IMR-90 (cell line): ENCODE data around the gene GPATCH8. TPM values are rescaled to one million over a fixed set of nuclear protein-coding genes. Genes with fewer than 3 reads are reported as not detected.

Experiments used
- ATAC-seq: fragments of 200-7000 bp; cut with Tn5 transposase; 2 replicates; pipeline ENCODE4 v1.9.1; 2020; ENCODE audit warnings: low read depth, mild to moderate bottlenecking, moderate library complexity
- Bru-seq: library from RNA; stranded (reverse); fragments of 400-500 nt; gene quantifications from one replicate; lab custom pipeline; 2021; lab: Mats Ljungman, UMichigan
- BruChase-seq, 2 experiments: library from RNA; stranded (reverse); fragments of 400-500 nt; gene quantifications; one replicate each; lab custom pipeline; 2021; lab: Mats Ljungman, UMichigan
- BruUV-seq: library from RNA; stranded (reverse); fragments of 400-500 nt; replicated peaks from 2 replicates; lab custom pipeline; 2021; lab: Mats Ljungman, UMichigan
- CTCF ChIA-PET: fragments of 300-600 bp; formaldehyde crosslinking; extraction: SDS; loops from one replicate; lab custom pipeline; 2021; ENCODE audit warnings: antibody characterized with exemption; lab: Yijun Ruan, JAX
- POLR2A ChIA-PET: fragments of 300-600 bp; sonication (Branson Sonifier 250); formaldehyde crosslinking; loops from one replicate; lab custom pipeline; 2022; ENCODE audit warnings: antibody characterized with exemption; ENCODE audit not compliant: unreplicated experiment; lab: Charles Lee
- DNase-seq: peaks from one replicate; pipeline ENCODE4 v3.0.0; 2013
- H2AFZ ChIP-seq: replicated peaks from 2 replicates; pipeline ENCODE3; 2013; ENCODE audit warnings: low read length, mild to moderate bottlenecking; ENCODE audit not compliant: poor library complexity
- H2AK5ac ChIP-seq: 2 replicates; pipeline ENCODE4 v1.6.1; 2013; ENCODE audit warnings: low read depth, low read length, inconsistent platforms
- H2AK9ac ChIP-seq: replicated peaks from 2 replicates; pipeline ENCODE3; 2013; ENCODE audit warnings: mild to moderate bottlenecking, low read depth, low read length, moderate library complexity; ENCODE audit not compliant: poor library complexity
- H2BK120ac ChIP-seq: 2 replicates; pipeline ENCODE4 v1.6.1; 2013; ENCODE audit warnings: low read depth, low read length, inconsistent platforms
- H2BK15ac ChIP-seq: 3 replicates; pipeline ENCODE4 v1.6.1; 2013; ENCODE audit warnings: low read depth, low read length, inconsistent platforms
- H2BK20ac ChIP-seq: 2 replicates; pipeline ENCODE4 v1.6.1; 2013; ENCODE audit warnings: low read depth, mild to moderate bottlenecking, inconsistent platforms, low read length, moderate library complexity
- H2BK5ac ChIP-seq: 2 replicates; pipeline ENCODE4 v1.6.1; 2013; ENCODE audit warnings: mild to moderate bottlenecking, low read depth, low read length, inconsistent platforms; ENCODE audit not compliant: poor library complexity, severe bottlenecking
- H3K14ac ChIP-seq: replicated peaks from 2 replicates; pipeline ENCODE4 v1.6.1; 2013; ENCODE audit warnings: low read depth, low read length, inconsistent platforms
- H3K18ac ChIP-seq: 2 replicates; pipeline ENCODE4 v1.6.1; 2013; ENCODE audit warnings: low read depth, low read length, control low read depth
- H3K23ac ChIP-seq: 2 replicates; pipeline ENCODE4 v1.6.1; 2013; ENCODE audit warnings: low read depth, low read length, inconsistent platforms
- H3K27ac ChIP-seq: 2 replicates; pipeline ENCODE4 v1.5.1; 2013; ENCODE audit warnings: mild to moderate bottlenecking, control low read depth, low read length; ENCODE audit not compliant: insufficient read depth
- H3K27me3 ChIP-seq: 2 replicates; pipeline ENCODE4 v1.6.1; 2013; ENCODE audit warnings: low read length; ENCODE audit not compliant: control insufficient read depth, insufficient read depth
- H3K36me3 ChIP-seq: 2 replicates; pipeline ENCODE4 v1.6.1; 2013; ENCODE audit warnings: low read length, mixed read lengths; ENCODE audit not compliant: control insufficient read depth, insufficient read depth
- H3K4ac ChIP-seq: 2 replicates; pipeline ENCODE4 v1.6.1; 2013; ENCODE audit warnings: low read depth, low read length, inconsistent platforms
- H3K4me1 ChIP-seq: 2 replicates; pipeline ENCODE4 v1.6.1; 2013; ENCODE audit warnings: low read length, mixed read lengths; ENCODE audit not compliant: control insufficient read depth, insufficient read depth
- H3K4me2 ChIP-seq: 2 replicates; pipeline ENCODE4 v1.6.1; 2013; ENCODE audit warnings: low read depth, mild to moderate bottlenecking, control low read depth, low read length, moderate library complexity
- H3K4me3 ChIP-seq: 2 replicates; pipeline ENCODE4 v1.5.1; 2013; ENCODE audit warnings: low read depth, mild to moderate bottlenecking, control low read depth, low read length, moderate library complexity; ENCODE audit not compliant: insufficient read depth
- H3K56ac ChIP-seq: 2 replicates; pipeline ENCODE4 v1.6.1; 2013; ENCODE audit warnings: low read length, inconsistent platforms; ENCODE audit not compliant: insufficient read depth; ENCODE audit errors: extremely low read depth
- H3K79me1 ChIP-seq, 2 experiments: 2 replicates each; pipeline ENCODE4 v1.6.1; 2013; ENCODE audit warnings: low read length in 2 of 2, inconsistent platforms in 1 of 2, low read depth in 1 of 2
- H3K9ac ChIP-seq: 2 replicates; pipeline ENCODE4 v1.6.1; 2013; ENCODE audit warnings: low read depth, low read length, control low read depth
- H3K9me1 ChIP-seq: 2 replicates; pipeline ENCODE4 v1.6.1; 2013; ENCODE audit warnings: low read length, inconsistent platforms; ENCODE audit not compliant: insufficient read depth
- H3K9me3 ChIP-seq: 2 replicates; pipeline ENCODE4 v1.6.1; 2013; ENCODE audit warnings: low read length; ENCODE audit not compliant: control insufficient read depth, insufficient read depth
- H4K20me1 ChIP-seq: 2 replicates; pipeline ENCODE4 v1.6.1; 2013; ENCODE audit warnings: low read length, inconsistent platforms; ENCODE audit not compliant: insufficient read depth
- H4K5ac ChIP-seq: 2 replicates; pipeline ENCODE4 v1.6.1; 2013; ENCODE audit warnings: mild to moderate bottlenecking, low read depth, low read length, control low read depth
- H4K8ac ChIP-seq, 2 experiments: 2 replicates each; pipeline ENCODE4 v1.6.1; 2013; ENCODE audit warnings: low read depth in 2 of 2, low read length in 2 of 2, control low read depth in 1 of 2, inconsistent platforms in 1 of 2
- H4K91ac ChIP-seq: 2 replicates; pipeline ENCODE4 v1.6.1; 2013; ENCODE audit warnings: low read depth, low read length, inconsistent platforms; ENCODE audit not compliant: insufficient read depth
- CHD1 ChIP-seq: IDR thresholded peaks from 2 replicates; pipeline ENCODE4 v1.6.1; 2012; ENCODE audit warnings: low read depth, low read length, improper control_type of control experiment
- FOS ChIP-seq: fragments of 150-350 bp; IDR thresholded peaks from 2 replicates; pipeline ENCODE4 v1.6.1; 2016; ENCODE audit warnings: low read depth, low read length
- MAZ ChIP-seq: IDR thresholded peaks from 2 replicates; pipeline ENCODE4 v1.6.1; 2012; ENCODE audit warnings: low read depth, mild to moderate bottlenecking, low read length, improper control_type of control experiment, moderate library complexity, borderline replicate concordance
- MXI1 ChIP-seq: IDR thresholded peaks from 2 replicates; pipeline ENCODE4 v1.6.1; 2012; ENCODE audit warnings: low read depth, mild to moderate bottlenecking, low read length, moderate library complexity, borderline replicate concordance
- NFE2L2 ChIP-seq: fragments of 150-350 bp; IDR thresholded peaks from 2 replicates; pipeline ENCODE4 v1.6.1; 2016; ENCODE audit warnings: low read depth, mild to moderate bottlenecking, low read length
- POLR2A ChIP-seq: IDR thresholded peaks from 2 replicates; pipeline ENCODE4 v1.6.1; 2012; ENCODE audit warnings: mild to moderate bottlenecking, low read depth, low read length
- WGBS, 2 experiments: methylation state at CpG; one replicate each; pipeline versions ENCODE4 v1.1.5 to v1.1.7; 2013; ENCODE audit warnings: missing lambda C conversion rate in 2 of 2; ENCODE audit not compliant: insufficient read length in 1 of 2; ENCODE audit errors: extremely low coverage in 2 of 2; 5-methylcytosine and 5-hydroxymethylcytosine counted together
- dilution Hi-C: fragments of 300-500 bp; cut with HindIII; formaldehyde crosslinking; loops from one replicate; pipeline ENCODE4 v1.14.3; 2018; ENCODE audit warnings: low sequenced_read_pairs; ENCODE audit not compliant: unreplicated experiment
- in situ Hi-C: fragments of 300-500 bp; cut with MboI; formaldehyde crosslinking; loops from 3 replicates; pipeline ENCODE4 v1.14.3; 2019; ENCODE audit warnings: low sequenced_read_pairs, inconsistent platforms, mixed read lengths
- intact Hi-C: fragments of 100-400 bp; cut with micrococcal nuclease; formaldehyde crosslinking; loops from 2 replicates; pipeline ENCODE4 v1.10.0; 2022
- long read RNA-seq: library from polyadenylated mRNA; unstranded; transcript quantifications from one replicate; pipeline ENCODE4 v2.0.0, GENCODE V29; 2021; ENCODE audit not compliant: unreplicated experiment
- polyA plus RNA-seq, 3 experiments: library from polyadenylated mRNA; depleted of rRNA; stranded (reverse); fragments of >200 nt; gene quantifications; 2 replicates each; pipeline ENCODE4 v1.2.3, GENCODE V29; 2012; ENCODE audit warnings: low replicate concordance in 1 of 3
- total RNA-seq: library from RNA; depleted of rRNA; stranded (reverse); fragments of >200 nt; gene quantifications from 2 replicates; pipeline ENCODE4 v1.2.3, GENCODE V29; 2012; rRNA removed
- TF ChIP-seq, protein P1 (sequence below): fragments of 150-350 bp; IDR thresholded peaks from 2 replicates; pipeline ENCODE4 v1.6.1; 2017; ENCODE audit warnings: mild to moderate bottlenecking, antibody characterized with exemption, low read length, low read depth
- TF ChIP-seq, protein P2 (sequence below): fragments of 150-350 bp; IDR thresholded peaks from 2 replicates; pipeline ENCODE4 v1.6.1; 2016; ENCODE audit warnings: low read depth, mild to moderate bottlenecking, low read length, moderate library complexity, borderline replicate concordance
- TF ChIP-seq, protein P3 (sequence below): conservative IDR thresholded peaks from 2 replicates; pipeline ENCODE4 v1.5.1; 2012; ENCODE audit warnings: mild to moderate bottlenecking, low read depth, low read length, improper control_type of control experiment

GPATCH8 gene
- total RNA-seq (8.8 and 13.3 TPM in 2 replicates), polyA plus RNA-seq (2012; rRNA removed) (13.2 and 13.4 TPM in 2 replicates), Bru-seq, nascent RNA (percentile 91 among the genes with signal in this experiment), BruChase-seq, experiment 1, labeled RNA remaining after a 6-hour chase (percentile 95 among the genes with signal in this experiment), BruChase-seq, experiment 2, labeled RNA remaining after a 2-hour chase (percentile 93 among the genes with signal in this experiment)
- polyA plus RNA-seq (2012; cell fraction: cytosol; rRNA removed): 4.0 and 6.5 TPM in 2 replicates
- 23.4 and 34.8 TPM in 2 replicates for polyA plus RNA-seq (2012; cell fraction: nucleus; rRNA removed; ENCODE audit: low replicate concordance)
- long read RNA-seq, full-length matches to known transcripts: 24 of 40 reads
- long read RNA-seq, partial matches to known transcripts: 1 of 40 reads
- long read RNA-seq, other reads (novel, unspliced or antisense): 15 of 40 reads

DNA sequence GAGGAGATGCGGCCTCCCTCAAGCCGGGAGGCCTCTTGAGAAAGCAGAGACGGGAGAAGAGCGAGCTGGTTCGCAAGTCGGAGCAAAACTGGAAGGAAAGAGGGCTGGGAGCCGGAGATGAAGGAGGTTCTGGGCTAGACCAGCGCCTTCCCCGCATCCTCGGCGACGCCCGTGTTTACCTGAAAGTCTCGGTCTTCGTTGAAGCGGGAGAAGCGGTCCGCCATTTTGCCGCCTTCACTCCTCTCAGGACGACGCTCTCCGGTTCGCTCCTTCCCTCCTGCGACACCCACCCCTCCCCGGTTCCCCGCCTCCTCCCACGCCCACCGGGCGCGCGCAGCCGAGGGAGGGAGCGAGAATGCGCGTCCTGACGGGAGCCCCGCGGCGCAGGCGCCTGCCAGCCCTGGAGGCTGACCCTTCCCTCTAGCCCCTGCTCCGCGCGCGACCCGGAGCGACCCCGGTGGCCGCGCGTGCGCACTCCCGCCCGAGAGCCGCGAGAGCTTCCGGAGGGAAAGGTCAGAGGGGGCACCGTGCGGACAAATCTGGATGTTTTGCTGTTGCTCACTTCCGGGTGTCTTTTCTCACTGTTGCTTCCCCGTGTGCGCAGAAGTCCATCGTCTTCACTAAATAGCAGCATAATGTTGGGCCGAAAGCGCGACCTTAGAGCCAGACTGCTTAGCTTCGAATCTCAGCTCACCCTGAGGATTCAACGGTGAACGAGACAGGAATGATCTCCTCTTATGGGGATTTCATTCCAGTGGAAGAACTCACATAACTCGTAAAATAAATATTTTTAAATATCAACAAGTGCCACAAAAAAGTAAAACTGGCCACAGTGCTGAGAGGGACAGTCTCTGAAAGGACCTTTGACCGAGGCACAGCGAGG is at the start of gene GPATCH8:
Gene GPATCH8 (minus strand): TSS at position 260 of the 883 bp plus-strand sequence. CDS start 36 bp downstream, at position 224.
- Histone ChIP-seq H2BK20ac (0 out of 2 replicates have a peak within 1 kb of the TSS, but pooled peaks have one; percentile 30), H3K4me2 (peak within 1 kb of the TSS; percentile 97), H4K5ac (peak within 1 kb of the TSS; percentile 98), H2AK9ac (peak within 1 kb of the TSS; percentile 88), H2AFZ (peak within 1 kb of the TSS; percentile 81), H3K4me3 (peak within 1 kb of the TSS; percentile 77), H3K27ac (peak within 1 kb of the TSS; percentile 95), H3K23ac (peak within 1 kb of the TSS; percentile 76), H3K4ac (peak within 1 kb of the TSS; percentile 96), H3K18ac (peak within 1 kb of the TSS; percentile 85), H2BK5ac (peak within 1 kb of the TSS; percentile 81), H2AK5ac (peak within 1 kb of the TSS; percentile 95), H4K91ac (peak within 1 kb of the TSS; percentile 86), H2BK15ac (peak within 1 kb of the TSS; percentile 3; the same call in 1 of the 3 replicates), H3K56ac (peak within 1 kb of the TSS; percentile 71), H3K4me1 (peaks cover 2% of the 10 kb centered on the region; the same call in 1 of the 2 replicates), H3K79me1 (peaks cover 0 to 30% of the 10 kb centered on the region in 2 experiments; a peak in 2 of 4 replicates), H3K9ac (peak within 1 kb of the TSS; percentile 92), H3K9me1 (peaks cover 5% of the 10 kb centered on the region; the same call in 1 of the 2 replicates), H4K20me1 (peaks cover 32% of the 10 kb centered on the region; the same call in 1 of the 2 replicates), H4K8ac (peak within 1 kb of the TSS; percentile 86 to 96), H3K36me3 (no peaks in the 10 kb centered on the region), H3K27me3 (no peaks in the 10 kb centered on the region), H3K14ac (peak within 1 kb of the TSS; percentile 98), H2BK120ac (peak within 1 kb of the TSS; percentile 60), H3K9me3 (no peaks in the 10 kb centered on the region)
- CTCF ChIA-PET: interaction anchor here (1.2 kb wide), 1 partner anchor 19 kb away, joined by 4 read pairs; no protein-coding TSS in a partner anchor
- dilution Hi-C loops (no loop called here), intact Hi-C loops (loop anchor here (5.0 to 10.0 kb wide), 2 partner anchors 56 to 289 kb away; partner anchors contain the start of gene UBTF), in situ Hi-C loops (loop anchor here (25.0 kb wide), 1 partner anchor 291 kb away; the partner anchor contains the start of gene UBTF)
- 1% methylated on average over 35 of the region's 71 CpGs; no CpG with 5 or more reads in 1 of the 2 experiments for WGBS, 2 experiments
- BruUV-seq: no TSS peak
- peak; percentile 93 for DNase-seq
- ATAC-seq: peak; percentile 99
- POLR2A ChIA-PET: interaction anchor here (0.6 kb wide), 2 partner anchors 13 to 17 kb away, joined by 5 to 8 read pairs; no protein-coding TSS in a partner anchor
- TF ChIP-seq MAZ (peak; percentile 94), POLR2A (peak; percentile 74), MXI1 (peak; percentile 10; the same call in 1 of the 2 replicates), FOS (no peak), CHD1 (no peak), NFE2L2 (no peak)
- TF ChIP-seq, protein P1, sequence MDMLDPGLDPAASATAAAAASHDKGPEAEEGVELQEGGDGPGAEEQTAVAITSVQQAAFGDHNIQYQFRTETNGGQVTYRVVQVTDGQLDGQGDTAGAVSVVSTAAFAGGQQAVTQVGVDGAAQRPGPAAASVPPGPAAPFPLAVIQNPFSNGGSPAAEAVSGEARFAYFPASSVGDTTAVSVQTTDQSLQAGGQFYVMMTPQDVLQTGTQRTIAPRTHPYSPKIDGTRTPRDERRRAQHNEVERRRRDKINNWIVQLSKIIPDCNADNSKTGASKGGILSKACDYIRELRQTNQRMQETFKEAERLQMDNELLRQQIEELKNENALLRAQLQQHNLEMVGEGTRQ: no peak
- TF ChIP-seq, protein P2, sequence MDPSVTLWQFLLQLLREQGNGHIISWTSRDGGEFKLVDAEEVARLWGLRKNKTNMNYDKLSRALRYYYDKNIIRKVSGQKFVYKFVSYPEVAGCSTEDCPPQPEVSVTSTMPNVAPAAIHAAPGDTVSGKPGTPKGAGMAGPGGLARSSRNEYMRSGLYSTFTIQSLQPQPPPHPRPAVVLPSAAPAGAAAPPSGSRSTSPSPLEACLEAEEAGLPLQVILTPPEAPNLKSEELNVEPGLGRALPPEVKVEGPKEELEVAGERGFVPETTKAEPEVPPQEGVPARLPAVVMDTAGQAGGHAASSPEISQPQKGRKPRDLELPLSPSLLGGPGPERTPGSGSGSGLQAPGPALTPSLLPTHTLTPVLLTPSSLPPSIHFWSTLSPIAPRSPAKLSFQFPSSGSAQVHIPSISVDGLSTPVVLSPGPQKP: no peak
- TF ChIP-seq, protein P3, sequence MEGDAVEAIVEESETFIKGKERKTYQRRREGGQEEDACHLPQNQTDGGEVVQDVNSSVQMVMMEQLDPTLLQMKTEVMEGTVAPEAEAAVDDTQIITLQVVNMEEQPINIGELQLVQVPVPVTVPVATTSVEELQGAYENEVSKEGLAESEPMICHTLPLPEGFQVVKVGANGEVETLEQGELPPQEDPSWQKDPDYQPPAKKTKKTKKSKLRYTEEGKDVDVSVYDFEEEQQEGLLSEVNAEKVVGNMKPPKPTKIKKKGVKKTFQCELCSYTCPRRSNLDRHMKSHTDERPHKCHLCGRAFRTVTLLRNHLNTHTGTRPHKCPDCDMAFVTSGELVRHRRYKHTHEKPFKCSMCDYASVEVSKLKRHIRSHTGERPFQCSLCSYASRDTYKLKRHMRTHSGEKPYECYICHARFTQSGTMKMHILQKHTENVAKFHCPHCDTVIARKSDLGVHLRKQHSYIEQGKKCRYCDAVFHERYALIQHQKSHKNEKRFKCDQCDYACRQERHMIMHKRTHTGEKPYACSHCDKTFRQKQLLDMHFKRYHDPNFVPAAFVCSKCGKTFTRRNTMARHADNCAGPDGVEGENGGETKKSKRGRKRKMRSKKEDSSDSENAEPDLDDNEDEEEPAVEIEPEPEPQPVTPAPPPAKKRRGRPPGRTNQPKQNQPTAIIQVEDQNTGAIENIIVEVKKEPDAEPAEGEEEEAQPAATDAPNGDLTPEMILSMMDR: no peak
